NCI-H1105 (cell line): ENCODE data around the gene UGGT1.
A peak's percentile ranks its signal among the peaks of the same experiment; 100 is the strongest.

Experiments
- DNase-seq: peaks from one replicate; lab custom pipeline; 2025; lab: John Stamatoyannopoulos, UW

UGGT1 gene

DNA sequence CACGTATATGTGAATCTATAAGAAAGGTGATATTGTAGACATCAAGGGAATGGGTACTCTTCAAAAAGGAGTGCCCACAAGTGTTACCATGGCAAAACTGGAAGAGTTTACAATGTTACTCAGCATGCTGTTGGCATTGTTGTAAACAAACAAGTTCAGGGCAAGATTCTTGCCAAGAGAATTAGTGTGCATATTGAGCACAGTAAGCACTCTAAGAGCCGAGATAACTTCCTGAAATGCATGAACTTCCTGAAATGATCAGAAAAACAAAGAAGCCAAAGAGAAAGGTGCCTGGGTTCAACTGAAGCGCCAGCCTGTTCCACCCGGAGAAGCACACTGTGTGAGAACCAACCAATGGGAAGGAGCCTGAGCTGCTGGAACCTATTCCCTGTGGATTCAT lies 126.7 kb downstream of the UGGT1 start:
- DNase-seq = no peak

DNA sequence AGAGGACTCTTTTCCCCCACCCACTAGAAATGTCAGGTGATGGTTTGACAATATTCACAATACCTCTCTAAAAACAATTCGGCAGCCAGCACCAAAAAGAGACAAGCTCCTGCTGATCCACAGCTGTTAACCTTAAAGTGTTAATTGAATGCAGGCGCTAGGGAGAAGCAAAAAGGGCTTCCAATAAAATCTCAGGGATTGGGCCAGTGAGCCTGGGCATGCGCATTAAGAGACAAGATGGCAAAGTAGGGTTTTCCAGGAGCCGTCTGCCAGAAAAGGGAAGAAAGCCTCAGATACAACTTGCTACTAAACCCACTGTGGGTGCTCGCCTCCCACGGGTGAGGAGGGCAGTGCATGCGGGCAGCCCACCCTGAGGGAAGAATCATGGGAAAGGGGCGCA lies 128.9 kb downstream of the UGGT1 start:
- DNase-seq = no peak

DNA sequence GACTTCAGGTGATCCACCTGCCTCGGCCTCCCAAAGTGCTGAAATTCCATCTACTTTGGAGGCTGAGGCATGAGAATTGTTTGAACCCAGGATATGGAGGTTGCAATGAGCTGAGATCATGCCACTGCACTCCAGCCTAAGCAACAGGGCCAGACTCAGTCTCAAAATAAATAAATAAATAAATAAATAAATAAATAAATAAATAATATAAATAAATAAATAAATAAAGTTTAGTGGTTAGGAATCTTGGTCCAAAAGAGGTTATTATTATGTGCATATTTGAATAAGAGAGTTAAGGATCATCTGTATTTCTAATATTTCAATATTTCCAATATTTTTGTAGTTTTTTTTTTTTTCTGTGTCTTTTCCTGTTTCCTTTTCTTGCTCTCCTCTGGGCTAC lies 136.9 kb downstream of the UGGT1 start:
- no peak for DNase-seq

DNA sequence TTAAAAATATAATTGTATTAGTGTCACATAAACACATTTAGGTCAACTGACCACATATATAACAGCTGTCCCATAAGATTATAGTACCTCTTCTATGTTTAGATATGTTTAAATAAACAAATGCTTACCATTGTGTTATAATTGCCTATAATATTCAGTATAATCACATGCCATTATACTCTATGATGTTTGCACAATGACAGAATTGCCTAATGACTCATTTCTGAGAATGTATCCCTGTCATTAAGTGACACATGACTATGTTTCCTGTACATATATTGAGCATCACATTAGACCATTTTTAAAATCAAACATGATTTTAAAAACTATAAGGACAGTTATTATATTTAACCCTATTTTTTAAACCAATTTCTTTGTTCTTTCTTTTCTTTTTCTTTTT lies 137.9 kb downstream of the UGGT1 start:
- peak; percentile 26 for DNase-seq

DNA sequence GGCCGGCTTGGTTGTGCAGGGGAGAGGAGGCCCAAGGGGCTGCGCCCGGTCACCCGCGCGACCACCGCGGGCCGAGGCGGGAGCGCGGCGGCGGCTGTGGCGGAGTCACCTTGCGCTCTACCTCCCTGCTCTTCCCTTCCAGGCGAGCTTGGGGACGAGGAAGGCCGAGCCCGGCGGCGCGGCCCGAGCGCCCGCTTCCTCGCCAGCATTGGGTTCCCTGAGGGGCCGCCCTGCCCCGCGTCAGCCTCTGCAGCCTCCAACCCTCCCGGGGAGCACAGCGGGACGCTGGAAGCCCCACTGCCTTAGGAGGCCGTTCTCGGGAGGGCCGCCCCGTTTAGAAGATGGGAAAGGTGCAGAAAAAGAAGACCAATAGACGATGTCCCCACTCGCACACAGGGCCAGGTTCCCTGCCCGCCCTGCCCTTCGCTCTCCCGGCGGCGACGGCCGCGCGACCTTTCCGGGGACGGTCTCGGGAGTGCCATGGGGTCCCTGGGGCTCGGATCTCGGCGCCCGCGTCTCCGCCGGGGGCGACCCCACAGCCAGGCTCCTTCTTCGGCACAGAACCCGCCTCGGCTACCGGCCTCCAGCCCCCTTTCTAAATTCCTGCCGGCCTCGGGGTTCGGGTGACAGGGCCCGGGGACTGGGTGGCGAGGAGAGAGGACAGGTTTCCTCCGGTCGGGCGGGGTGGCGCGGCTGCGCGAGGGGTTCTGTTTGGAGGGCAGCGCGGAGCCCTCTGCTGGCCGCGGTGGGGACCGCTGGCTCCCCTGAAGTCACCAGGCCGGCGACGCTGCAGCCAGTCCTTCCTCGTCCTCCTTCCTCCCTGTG lies 142.2 kb downstream of the UGGT1 start:
- DNase-seq = peak; percentile 55

DNA sequence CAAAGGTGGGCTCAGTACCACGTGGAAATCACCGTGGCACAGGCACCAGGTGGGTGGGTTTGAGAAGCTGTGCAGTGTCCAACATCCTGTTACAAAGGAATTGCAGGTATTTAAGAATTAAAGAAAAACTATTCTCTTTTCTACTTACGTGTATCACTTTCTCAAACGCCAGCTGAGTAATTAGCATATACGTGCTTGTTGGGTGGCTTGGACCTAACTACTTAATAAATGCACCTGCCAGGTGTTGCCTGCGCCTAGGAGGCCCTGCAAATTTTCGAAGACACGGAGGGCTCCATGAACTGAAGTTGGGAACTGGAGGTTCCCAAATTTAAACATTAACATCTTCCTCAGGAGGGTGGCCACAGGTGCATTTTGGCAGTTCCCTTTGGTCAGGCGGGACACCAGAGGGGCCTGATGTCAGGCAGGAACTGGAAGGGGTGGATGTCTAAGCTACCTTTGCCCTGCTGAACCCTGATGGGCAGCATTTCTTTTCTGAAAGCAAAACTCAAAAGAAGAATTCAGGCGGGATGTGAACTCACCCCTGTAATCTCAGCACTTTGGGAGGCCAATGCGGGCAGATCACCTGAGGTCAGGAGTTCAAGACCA lies 142.9 kb downstream of the UGGT1 start:
- DNase-seq = peak; percentile 24

DNA sequence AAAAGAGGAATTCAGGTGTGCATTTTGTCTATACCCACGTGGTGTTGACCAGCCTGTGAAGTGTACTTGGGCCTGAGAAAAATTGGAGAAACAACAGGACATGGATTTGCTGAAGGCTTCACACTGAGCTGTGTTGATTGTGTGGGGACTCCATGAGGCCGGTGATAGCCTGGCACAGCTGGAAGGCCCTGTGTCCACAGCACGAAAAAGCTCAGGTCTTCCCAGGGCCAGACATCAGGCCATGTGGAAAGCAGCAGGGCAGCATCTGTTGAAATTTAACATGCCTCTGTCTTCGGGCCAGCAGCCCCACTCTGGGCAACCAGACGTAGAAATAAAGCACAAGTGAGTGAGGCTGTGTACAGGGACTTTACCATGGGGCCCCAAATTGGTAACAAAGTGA lies 143.6 kb downstream of the UGGT1 start:
- no peak for DNase-seq

DNA sequence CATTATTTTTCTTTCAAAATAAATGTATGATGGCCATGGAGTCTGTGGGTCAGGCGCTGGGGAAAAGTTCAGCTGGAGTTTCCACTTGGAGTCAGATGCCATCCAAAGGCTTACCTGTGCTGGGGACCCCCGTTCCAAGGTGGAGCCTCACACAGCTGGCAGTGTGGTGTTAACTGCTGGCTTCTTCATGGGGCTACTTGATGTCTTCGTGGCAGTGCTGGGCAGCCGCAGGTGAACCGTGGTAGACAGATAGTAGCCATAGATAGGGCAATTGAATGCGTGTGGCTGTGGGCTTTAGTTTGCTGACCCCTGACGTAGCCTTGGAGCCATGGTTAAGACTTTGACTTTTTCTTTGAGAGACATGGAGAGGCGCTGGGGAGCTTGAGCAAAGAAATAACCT lies 144.6 kb downstream of the UGGT1 start:
- no peak for DNase-seq

DNA sequence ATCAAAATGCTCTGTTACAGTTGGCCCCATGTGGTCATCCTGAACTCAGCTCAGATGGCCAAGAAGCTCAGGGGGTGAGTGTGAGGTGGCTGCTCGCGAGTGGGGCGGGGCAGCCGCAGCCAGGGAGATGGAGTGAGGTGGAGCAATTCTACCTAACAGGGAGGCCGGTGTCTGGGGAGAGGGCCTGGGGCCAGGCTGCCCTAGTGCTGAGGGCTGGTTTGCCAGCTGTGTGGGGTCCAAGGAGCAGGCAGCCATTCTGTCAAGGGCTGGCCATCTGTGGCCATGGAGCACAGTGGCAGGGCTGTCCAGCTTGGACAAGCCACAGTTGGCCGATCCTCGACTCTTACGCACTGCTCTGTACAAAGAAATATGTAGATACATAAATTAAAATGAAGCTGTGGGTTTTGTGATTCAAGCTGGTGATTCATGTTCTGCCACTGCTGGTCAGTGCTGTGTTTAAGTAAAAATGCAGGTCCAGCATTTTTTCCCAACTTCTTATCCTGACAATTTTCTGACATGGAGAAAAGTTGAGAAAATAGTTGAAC lies 145.6 kb downstream of the UGGT1 start:
- no peak for DNase-seq

DNA sequence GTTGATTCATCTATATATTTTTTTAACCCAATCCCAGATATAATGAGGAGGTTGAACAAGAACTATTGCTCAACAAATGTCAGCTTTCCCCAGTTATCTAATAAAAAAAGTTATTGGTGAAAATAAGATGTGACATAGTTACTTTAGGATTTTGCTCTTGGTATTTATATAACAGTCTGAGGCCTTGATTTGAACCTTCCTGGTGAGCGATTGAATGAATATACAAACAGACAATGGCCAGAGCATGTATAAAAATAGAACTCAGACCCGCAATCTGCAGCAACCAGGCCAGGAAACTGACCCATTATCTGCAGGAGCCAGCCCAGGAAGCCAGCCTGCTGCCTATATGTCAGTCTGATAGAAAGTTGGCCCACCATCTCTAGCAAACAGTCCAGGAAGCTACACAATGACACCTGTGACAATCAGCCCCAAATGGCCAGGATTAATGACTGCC lies 146.1 kb downstream of the UGGT1 start:
- DNase-seq = no peak

DNA sequence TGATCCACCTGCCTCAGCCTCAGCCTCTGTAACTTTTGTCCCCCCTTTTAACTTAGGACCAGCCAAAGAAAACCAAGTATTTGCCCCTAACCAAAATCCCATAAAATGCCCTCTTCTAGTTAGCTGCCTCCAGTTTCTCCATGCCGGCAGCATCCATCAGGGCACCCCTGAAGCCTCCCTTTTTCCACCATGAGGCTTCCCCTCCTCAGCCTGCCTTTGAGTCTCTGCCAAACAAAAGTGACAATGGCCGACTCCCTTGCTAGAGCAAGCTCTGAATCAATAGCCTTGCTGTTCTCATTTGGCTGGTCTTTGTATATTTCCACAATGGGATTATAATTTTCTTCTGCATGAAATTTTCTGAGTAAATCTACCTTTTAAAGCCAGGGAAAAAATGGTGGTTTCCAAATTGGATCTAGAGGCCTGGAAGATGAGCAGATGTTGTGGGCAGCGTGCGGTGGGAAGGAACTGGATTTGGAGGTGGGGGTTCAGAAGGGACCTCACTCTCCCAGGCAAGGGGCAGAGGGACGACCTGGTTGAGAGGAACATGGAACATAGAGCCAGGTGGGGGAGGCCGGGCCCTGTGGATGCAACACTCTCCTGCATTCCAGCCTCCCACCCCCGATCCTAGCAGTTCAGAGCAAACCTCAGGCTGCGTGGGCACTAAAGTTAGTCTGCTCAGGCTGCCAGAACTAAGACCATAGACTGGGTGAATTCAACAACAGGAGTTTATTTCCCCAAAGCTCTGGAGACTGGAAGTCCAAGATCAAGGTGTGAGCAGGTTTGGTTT lies 147.1 kb downstream of the UGGT1 start:
- no peak for DNase-seq

DNA sequence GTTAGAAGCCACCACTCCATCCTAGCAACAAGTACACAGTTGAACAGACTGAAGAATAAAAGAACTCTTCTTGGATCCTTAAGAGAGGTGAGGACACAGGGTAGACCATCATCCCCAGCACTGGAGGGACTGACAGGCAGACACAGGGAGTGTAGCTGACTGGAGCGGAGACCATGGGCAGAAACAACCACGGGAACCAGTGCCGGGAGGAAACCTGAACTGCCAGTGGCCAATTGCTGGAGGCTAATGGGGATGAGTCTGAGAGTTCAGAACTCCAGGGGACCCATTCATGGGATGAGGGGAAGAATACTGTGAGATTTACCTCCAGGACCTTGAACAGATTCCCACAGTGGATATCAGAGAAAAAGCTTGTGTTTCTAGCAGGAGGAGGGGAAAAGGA lies 150.9 kb downstream of the UGGT1 start:
- DNase-seq = no peak
